Nephron progenitor cell (in vitro differentiated cells): ENCODE data around the gene DPM2.
A peak's percentile ranks its signal among the peaks of the same experiment; 100 is the strongest.

Experiments used
- DNase-seq: peaks from one replicate; pipeline ENCODE4 v3.0.0; 2021
- H3K27ac Mint-ChIP-seq: 2 replicates; pipeline ENCODE4 v1.8.0; 2021; ENCODE audit warnings: mild to moderate bottlenecking, moderate library complexity, mixed read lengths
- H3K27me3 Mint-ChIP-seq: 2 replicates; pipeline ENCODE4 v1.8.0; 2021; ENCODE audit warnings: mild to moderate bottlenecking, low read depth, mixed read lengths; ENCODE audit not compliant: poor library complexity
- H3K36me3 Mint-ChIP-seq: 2 replicates; pipeline ENCODE4 v1.8.0; 2021; ENCODE audit warnings: low read depth, mixed read lengths
- H3K4me1 Mint-ChIP-seq: 2 replicates; pipeline ENCODE4 v1.8.0; 2021; ENCODE audit warnings: mixed read lengths
- H3K4me3 Mint-ChIP-seq: 2 replicates; pipeline ENCODE4 v1.8.0; 2021; ENCODE audit warnings: mild to moderate bottlenecking, moderate library complexity, mixed read lengths
- H3K9me3 Mint-ChIP-seq: 2 replicates; pipeline ENCODE4 v1.8.0; 2021; ENCODE audit warnings: mild to moderate bottlenecking, moderate library complexity, mixed read lengths
- CTCF ChIP-seq: fragments of 200-600 bp; sonication (generic); IDR thresholded peaks from 2 replicates; pipeline ENCODE4 v1.5.0; 2021; ENCODE audit warnings: antibody characterized with exemption

Gene DPM2

DNA sequence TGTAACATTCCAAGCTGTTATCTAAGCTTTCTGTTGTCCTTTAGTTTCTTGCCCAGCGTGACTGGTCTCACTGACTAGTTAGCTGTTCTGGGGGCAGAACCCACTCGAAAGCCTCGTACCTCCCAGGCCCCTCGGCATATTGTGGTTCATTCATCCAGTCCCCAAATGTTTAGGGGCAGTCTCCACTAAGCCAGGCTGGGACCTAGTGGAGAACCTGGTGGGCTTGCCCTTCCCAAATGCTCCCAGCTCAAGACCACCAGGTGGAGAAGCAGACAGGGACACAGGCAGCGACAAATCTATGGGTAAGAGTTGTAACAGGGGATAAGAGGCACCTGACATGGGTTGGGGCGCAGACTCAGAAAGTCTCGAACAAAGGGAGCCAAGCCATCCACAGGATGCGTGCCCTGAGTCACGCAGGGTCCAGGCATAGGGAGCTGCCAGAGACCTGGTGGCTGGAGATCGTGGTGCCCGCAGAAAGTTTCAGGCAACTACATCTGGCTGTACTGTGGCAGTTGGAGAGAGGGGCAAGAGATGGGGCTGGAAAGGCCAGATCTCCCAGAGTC lies 44.0 kb upstream of the DPM2 start:
- Mint-ChIP-seq H3K9me3 (no peaks in the 10 kb centered on the region), H3K4me3 (peak overlapping the region; percentile 86), H3K4me1 (peaks cover 61% of the 10 kb centered on the region), H3K36me3 (no peaks in the 10 kb centered on the region), H3K27ac (peak overlapping the region; percentile 98), H3K27me3 (peaks cover 3% of the 10 kb centered on the region)
- TF ChIP-seq CTCF: no peak
- DNase-seq: no peak

DNA sequence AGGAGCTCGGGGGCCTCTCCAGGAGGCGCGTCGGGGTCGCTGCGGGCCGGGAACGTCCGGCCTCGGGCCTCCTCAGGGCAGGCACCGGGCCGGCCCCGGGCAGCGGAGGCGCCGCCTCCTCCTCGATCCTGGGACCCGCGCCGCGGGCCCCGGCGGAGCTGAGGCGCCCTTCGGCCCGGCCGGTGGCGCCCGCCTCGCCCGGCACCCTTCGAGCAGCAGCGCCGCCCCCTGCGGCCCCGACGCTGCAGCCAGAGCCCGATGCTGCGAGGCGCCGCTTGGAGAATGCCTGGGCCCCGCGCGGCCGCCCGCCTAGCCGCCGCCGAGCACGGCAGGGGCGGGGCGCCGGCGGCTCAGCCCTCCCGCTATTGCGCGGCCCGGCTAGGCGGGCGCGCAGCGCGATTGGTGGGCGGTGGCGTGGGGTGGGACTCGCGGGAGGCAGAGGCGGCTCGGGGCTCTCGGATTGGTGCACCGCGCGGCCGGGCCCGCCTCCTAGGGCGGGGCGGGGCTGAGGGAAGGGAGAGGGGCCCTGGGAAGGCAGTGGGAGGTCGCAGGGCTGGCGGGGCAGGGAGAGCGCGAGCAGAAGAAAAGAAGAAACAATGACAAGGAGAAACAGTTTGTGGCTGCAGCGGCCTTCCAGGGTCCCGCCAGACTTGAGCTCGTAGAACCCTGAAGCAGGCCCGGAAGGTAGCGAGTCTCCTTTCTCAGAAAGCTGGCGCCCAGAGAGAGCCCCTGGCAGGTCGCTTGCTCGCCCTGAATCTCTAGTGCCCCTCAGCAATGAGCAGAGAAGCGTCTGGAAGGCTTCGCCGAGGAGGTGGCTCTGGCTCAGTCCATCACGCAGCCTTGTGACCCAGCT lies 43.3 kb upstream of the DPM2 start, which contains the start of gene EEIG1:
Gene EEIG1 (minus strand): TSS at position 284 of the 853 bp plus-strand sequence. CDS start 852 bp downstream, outside the sequence.
- Mint-ChIP-seq H3K36me3 (no peaks in the 10 kb centered on the region), H3K27me3 (peaks cover 3% of the 10 kb centered on the region), H3K4me3 (peak within 1 kb of the TSS; percentile 95), H3K4me1 (peaks cover 68% of the 10 kb centered on the region), H3K27ac (peak within 1 kb of the TSS; percentile 98), H3K9me3 (no peaks in the 10 kb centered on the region)
- peak; percentile 99 for DNase-seq
- no peak for TF ChIP-seq CTCF

GRCh38 chr9:127980060-127980705 lies 42.5 kb upstream of the DPM2 start:
- H3K4me3 Mint-ChIP-seq: peak overlapping the region; percentile 95
- peak; percentile 66 for DNase-seq

GRCh38 chr9:127979333-127980059 lies 41.8 kb upstream of the DPM2 start:
- no peaks in the 10 kb centered on the region for H3K9me3 Mint-ChIP-seq
- peak; percentile 37 for DNase-seq
- H3K27me3 Mint-ChIP-seq: no peaks in the 10 kb centered on the region
- no peaks in the 10 kb centered on the region for H3K36me3 Mint-ChIP-seq
- peak overlapping the region; percentile 95 for H3K4me3 Mint-ChIP-seq
- H3K4me1 Mint-ChIP-seq: peaks cover 82% of the 10 kb centered on the region
- peak overlapping the region; percentile 72 for H3K27ac Mint-ChIP-seq
- TF ChIP-seq CTCF: no peak

More at GRCh38 chr9:127980060-127980705, 42.5 kb upstream of the DPM2 start:
- Mint-ChIP-seq H3K27me3 (peaks cover 3% of the 10 kb centered on the region), H3K4me1 (peaks cover 75% of the 10 kb centered on the region), H3K27ac (peak overlapping the region; percentile 72), H3K9me3 (no peaks in the 10 kb centered on the region), H3K36me3 (no peaks in the 10 kb centered on the region)
- no peak for TF ChIP-seq CTCF

DNA sequence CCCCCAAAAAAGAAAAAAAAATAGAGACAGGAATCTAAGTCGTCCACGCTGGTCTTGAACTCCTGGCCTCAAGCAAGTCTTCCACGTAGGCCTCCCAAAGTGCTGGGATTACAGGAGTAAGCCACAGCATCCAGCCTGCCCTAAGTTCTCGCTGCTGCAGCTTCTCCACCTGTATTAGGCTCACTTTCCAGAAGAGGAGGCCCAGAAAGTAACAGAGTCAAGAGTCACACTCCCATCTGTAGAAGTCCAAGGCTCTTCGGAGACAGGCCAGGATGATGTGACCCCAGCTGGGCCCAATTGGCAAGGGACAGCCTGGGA lies 41.3 kb upstream of the DPM2 start:
- DNase-seq: no peak
- no peak overlapping the region for H3K27ac Mint-ChIP-seq
- H3K4me1 Mint-ChIP-seq: peaks cover 85% of the 10 kb centered on the region
- H3K36me3 Mint-ChIP-seq: no peaks in the 10 kb centered on the region
- TF ChIP-seq CTCF: no peak
- H3K27me3 Mint-ChIP-seq: no peaks in the 10 kb centered on the region
- H3K4me3 Mint-ChIP-seq: peak overlapping the region; percentile 95
- no peaks in the 10 kb centered on the region for H3K9me3 Mint-ChIP-seq
